Measurements from ENCODE around the gene ZNF438.

GRCh38 chr10:30830315-30831230 is 201.1 kb downstream of the ZNF438 start:
- no peak for TF ChIP-seq SMC3 (IDR thresholded peaks at IDR 0.05; ENCODE audit: low read depth, low read length)
- no peak for TF ChIP-seq POLR2A (IDR thresholded peaks at IDR 0.05; ENCODE audit: low read depth, low read length)
- TF ChIP-seq BHLHE40 (IDR thresholded peaks at IDR 0.05; ENCODE audit: low read depth, low read length): no peak
- TF ChIP-seq CTCF (conservative IDR thresholded peaks at IDR 0.05; ENCODE audit: low read depth, low read length): no peak
- no peak for TF ChIP-seq RAD21 (IDR thresholded peaks at IDR 0.05; ENCODE audit: low read length)
- no peak for TF ChIP-seq RCOR1 (IDR thresholded peaks at IDR 0.05; ENCODE audit: insufficient replicate concordance, low read length)
